Measurements from ENCODE around the gene NET1. TPM values are rescaled to one million over a fixed set of nuclear protein-coding genes. Genes with fewer than 3 reads are reported as not detected.

The NET1 gene
- total and polyA plus RNA-seq, 2 donors (not counting 3 experiments of a cell fraction or from before 2014, with no cell fraction given) = 14.4 to 46.3 TPM

DNA sequence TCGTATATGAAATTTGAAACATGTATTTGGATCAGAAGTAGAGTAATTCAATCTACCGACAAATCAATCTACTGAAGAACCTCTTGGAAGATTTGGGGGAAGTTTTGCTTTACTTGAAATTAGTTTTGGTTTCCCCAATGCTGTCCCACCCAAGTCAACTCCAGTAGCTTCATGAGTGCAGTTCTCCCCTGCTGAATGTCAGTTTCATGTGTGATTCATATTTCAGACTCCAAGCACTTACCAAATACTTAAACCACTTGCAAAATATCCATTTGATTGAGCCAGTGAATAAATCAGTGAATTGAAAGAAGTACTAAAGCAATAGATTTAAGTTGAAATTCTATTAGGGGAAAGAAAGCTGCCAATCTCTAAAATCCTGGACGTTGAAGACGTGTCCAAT lies 77.7 kb downstream of the NET1 start:
- H2AFZ ChIP-seq (ENCODE audit: low read depth, low read length) = no peak overlapping the region
- CTCF ChIA-PET = interaction anchor here (1.1 kb wide), 1 partner anchor 40 kb away, joined by 3 read pairs; no protein-coding TSS in a partner anchor
- H3K9me3 ChIP-seq (replicated peaks; ENCODE audit: control insufficient read depth, insufficient read depth, low read length) = no peaks in the 10 kb centered on the region
- no peaks in the 10 kb centered on the region for H3K36me3 ChIP-seq (ENCODE audit: control insufficient read depth in 2 of 2, extremely low read depth in 1 of 2, insufficient read depth in 2 of 2, low read length in 2 of 2)
- no peak overlapping the region for H3K4me3 ChIP-seq (replicated peaks in 1 of 3; ENCODE audit: insufficient read depth in 1 of 3, low read depth in 1 of 3, low read length in 3 of 3)
- no peaks in the 10 kb centered on the region for H3K79me2 ChIP-seq (ENCODE audit: control insufficient read depth, insufficient read depth, low read length)
- H3K9me1 ChIP-seq (replicated peaks; ENCODE audit: control insufficient read depth, extremely low read depth, insufficient read depth, low read length) = no peaks in the 10 kb centered on the region
- H3K27me3 ChIP-seq (ENCODE audit: control insufficient read depth in 2 of 2, insufficient read depth in 2 of 2, low read length in 2 of 2) = no peaks in the 10 kb centered on the region
- no peak for TF ChIP-seq GATA2 (IDR thresholded peaks at IDR 0.05; ENCODE audit: insufficient read depth, insufficient read length, low read depth, low read length)
- TF ChIP-seq FOS (IDR thresholded peaks at IDR 0.05; ENCODE audit: borderline replicate concordance, insufficient read depth, low read length) = no peak
- no peak for TF ChIP-seq JUN (IDR thresholded peaks at IDR 0.05; ENCODE audit: borderline replicate concordance, insufficient read depth, insufficient read length, low read depth)
- intact Hi-C loops (cut with micrococcal nuclease) = no loop called here
- no peak overlapping the region for H3K4me2 ChIP-seq (ENCODE audit: insufficient read depth, low read length)
- dilution Hi-C loops (cut with MboI; ENCODE audit: extremely low pct_ligation_motif_present, low sequenced_read_pairs) = no loop called here
- no peak overlapping the region for H3K9ac ChIP-seq (replicated peaks; ENCODE audit: extremely low read depth, insufficient read depth, low read length)
- H3K4me1 ChIP-seq (ENCODE audit: control insufficient read depth, extremely low read depth, insufficient read depth, low read length) = no peaks in the 10 kb centered on the region
- BruUV-seq (replicated peaks) = no TSS peak
- DNase-seq (ENCODE audit: low read depth, low spot score) = no peak
- no peak for FAIRE-seq
- no peak overlapping the region for H3K27ac ChIP-seq (ENCODE audit: insufficient read depth, low read depth, low read length)
- POLR2A ChIA-PET = no interaction called here
- H4K20me1 ChIP-seq (replicated peaks; ENCODE audit: control insufficient read depth, extremely low read depth, insufficient read depth, low read length) = no peaks in the 10 kb centered on the region

DNA sequence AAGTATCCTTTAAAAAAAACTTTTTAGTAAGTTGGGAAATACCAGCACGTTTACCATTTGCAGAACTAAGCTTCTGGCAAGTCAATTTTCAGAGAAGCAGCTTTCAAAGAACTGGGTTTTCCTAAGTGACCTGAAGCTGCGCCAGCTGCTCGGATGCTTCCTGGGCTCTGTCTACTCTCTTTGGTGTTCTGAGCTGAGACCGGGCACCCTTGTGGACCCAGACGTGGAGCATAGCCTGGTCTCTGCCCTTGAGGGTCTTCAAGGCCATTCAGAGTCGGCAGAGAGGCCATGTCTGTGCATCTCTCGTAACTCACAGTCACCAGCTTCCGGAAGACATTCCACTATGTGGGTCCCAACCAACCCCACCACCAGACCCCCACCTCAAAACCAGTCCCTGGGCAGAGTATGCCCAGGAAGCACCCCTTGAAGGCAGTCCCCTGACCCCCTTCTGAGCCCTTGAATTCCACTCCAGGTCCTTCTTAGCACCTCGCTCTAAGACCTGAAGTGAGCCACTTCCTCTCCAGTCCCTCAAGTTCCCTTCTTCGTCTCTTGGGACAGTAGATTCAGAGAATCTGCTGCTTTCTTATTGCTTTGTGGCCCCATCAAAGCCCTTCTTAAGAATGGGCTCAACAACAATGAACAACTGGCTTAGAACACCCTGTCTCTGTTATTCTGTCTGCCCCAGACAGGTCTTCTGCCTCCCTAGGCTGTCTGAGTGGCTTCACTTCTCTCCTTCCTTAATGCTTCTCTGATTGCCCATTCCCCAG lies 78.5 kb downstream of the NET1 start:
- dilution Hi-C loops (cut with MboI; ENCODE audit: extremely low pct_ligation_motif_present, low sequenced_read_pairs) = no loop called here

More for the DNA sequence above, 78.5 kb downstream of the NET1 start:
- Histone ChIP-seq H3K27ac (ENCODE audit: insufficient read depth, low read depth, low read length) (no peak overlapping the region), H3K9me3 (replicated peaks; ENCODE audit: control insufficient read depth, insufficient read depth, low read length) (no peaks in the 10 kb centered on the region), H3K4me2 (ENCODE audit: insufficient read depth, low read length) (no peak overlapping the region), H4K20me1 (replicated peaks; ENCODE audit: control insufficient read depth, extremely low read depth, insufficient read depth, low read length) (no peaks in the 10 kb centered on the region), H2AFZ (ENCODE audit: low read depth, low read length) (no peak overlapping the region), H3K9me1 (replicated peaks; ENCODE audit: control insufficient read depth, extremely low read depth, insufficient read depth, low read length) (no peaks in the 10 kb centered on the region), H3K27me3 (ENCODE audit: control insufficient read depth in 2 of 2, insufficient read depth in 2 of 2, low read length in 2 of 2) (no peaks in the 10 kb centered on the region), H3K36me3 (ENCODE audit: control insufficient read depth in 2 of 2, extremely low read depth in 1 of 2, insufficient read depth in 2 of 2, low read length in 2 of 2) (no peaks in the 10 kb centered on the region), H3K4me1 (ENCODE audit: control insufficient read depth, extremely low read depth, insufficient read depth, low read length) (no peaks in the 10 kb centered on the region), H3K4me3 (replicated peaks in 1 of 3; ENCODE audit: insufficient read depth in 1 of 3, low read depth in 1 of 3, low read length in 3 of 3) (no peak overlapping the region), H3K9ac (replicated peaks; ENCODE audit: extremely low read depth, insufficient read depth, low read length) (no peak overlapping the region), H3K79me2 (ENCODE audit: control insufficient read depth, insufficient read depth, low read length) (no peaks in the 10 kb centered on the region)
- FAIRE-seq (no peak), DNase-seq (ENCODE audit: low read depth, low spot score) (no peak)
- intact Hi-C loops (cut with micrococcal nuclease) = no loop called here
- no TSS peak for BruUV-seq (replicated peaks)
- ChIA-PET POLR2A (no interaction called here), CTCF (no interaction called here)
- no peak for TF ChIP-seq EZH2 (IDR thresholded peaks at IDR 0.05; ENCODE audit: borderline replicate concordance, low read depth, low read length, severe bottlenecking)
- TF ChIP-seq GATA2 (IDR thresholded peaks at IDR 0.05; ENCODE audit: insufficient read depth, insufficient read length, low read depth, low read length) = no peak
- TF ChIP-seq, protein P1, sequence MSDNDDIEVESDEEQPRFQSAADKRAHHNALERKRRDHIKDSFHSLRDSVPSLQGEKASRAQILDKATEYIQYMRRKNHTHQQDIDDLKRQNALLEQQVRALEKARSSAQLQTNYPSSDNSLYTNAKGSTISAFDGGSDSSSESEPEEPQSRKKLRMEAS (IDR thresholded peaks at IDR 0.05; ENCODE audit: insufficient read depth, insufficient read length) = no peak
- no peak for TF ChIP-seq POLR2AphosphoS5 (IDR thresholded peaks at IDR 0.05; ENCODE audit: insufficient read depth, low read depth, low read length)
- no peak for TF ChIP-seq POLR2A (IDR thresholded peaks at IDR 0.05; ENCODE audit: low read depth, low read length)
- no peak for TF ChIP-seq FOS (IDR thresholded peaks at IDR 0.05; ENCODE audit: borderline replicate concordance, insufficient read depth, low read length)
- TF ChIP-seq, protein P2, sequence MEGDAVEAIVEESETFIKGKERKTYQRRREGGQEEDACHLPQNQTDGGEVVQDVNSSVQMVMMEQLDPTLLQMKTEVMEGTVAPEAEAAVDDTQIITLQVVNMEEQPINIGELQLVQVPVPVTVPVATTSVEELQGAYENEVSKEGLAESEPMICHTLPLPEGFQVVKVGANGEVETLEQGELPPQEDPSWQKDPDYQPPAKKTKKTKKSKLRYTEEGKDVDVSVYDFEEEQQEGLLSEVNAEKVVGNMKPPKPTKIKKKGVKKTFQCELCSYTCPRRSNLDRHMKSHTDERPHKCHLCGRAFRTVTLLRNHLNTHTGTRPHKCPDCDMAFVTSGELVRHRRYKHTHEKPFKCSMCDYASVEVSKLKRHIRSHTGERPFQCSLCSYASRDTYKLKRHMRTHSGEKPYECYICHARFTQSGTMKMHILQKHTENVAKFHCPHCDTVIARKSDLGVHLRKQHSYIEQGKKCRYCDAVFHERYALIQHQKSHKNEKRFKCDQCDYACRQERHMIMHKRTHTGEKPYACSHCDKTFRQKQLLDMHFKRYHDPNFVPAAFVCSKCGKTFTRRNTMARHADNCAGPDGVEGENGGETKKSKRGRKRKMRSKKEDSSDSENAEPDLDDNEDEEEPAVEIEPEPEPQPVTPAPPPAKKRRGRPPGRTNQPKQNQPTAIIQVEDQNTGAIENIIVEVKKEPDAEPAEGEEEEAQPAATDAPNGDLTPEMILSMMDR (IDR thresholded peaks at IDR 0.05; ENCODE audit: extremely low read depth in 1 of 2, insufficient read depth in 1 of 2, low read depth in 1 of 2, low read length in 2 of 2) = no peak
- TF ChIP-seq MYC (IDR thresholded peaks at IDR 0.05; ENCODE audit: low read depth, low read length) = no peak
- TF ChIP-seq JUN (IDR thresholded peaks at IDR 0.05; ENCODE audit: borderline replicate concordance, insufficient read depth, insufficient read length, low read depth) = no peak
